Stimulated activated CD4-positive, alpha-beta T cell treated with anti-CD3 and anti-CD28 coated beads, Interleukin-1b, Interleukin-23, amount 100 ng/mL, for 48 hours (primary cell): ENCODE measurements around the gene TAF6L.
"Not testable (repeated sequence)": the region's sequence is repeated elsewhere in the genome, so short reads cannot be mapped to it uniquely, and the experiment has no call there.

ENCODE experiments used
- DNase-seq: peaks from one replicate; pipeline ENCODE4 v3.0.0-alpha.2; 2020

TAF6L gene, protein sequence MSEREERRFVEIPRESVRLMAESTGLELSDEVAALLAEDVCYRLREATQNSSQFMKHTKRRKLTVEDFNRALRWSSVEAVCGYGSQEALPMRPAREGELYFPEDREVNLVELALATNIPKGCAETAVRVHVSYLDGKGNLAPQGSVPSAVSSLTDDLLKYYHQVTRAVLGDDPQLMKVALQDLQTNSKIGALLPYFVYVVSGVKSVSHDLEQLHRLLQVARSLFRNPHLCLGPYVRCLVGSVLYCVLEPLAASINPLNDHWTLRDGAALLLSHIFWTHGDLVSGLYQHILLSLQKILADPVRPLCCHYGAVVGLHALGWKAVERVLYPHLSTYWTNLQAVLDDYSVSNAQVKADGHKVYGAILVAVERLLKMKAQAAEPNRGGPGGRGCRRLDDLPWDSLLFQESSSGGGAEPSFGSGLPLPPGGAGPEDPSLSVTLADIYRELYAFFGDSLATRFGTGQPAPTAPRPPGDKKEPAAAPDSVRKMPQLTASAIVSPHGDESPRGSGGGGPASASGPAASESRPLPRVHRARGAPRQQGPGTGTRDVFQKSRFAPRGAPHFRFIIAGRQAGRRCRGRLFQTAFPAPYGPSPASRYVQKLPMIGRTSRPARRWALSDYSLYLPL

DNA sequence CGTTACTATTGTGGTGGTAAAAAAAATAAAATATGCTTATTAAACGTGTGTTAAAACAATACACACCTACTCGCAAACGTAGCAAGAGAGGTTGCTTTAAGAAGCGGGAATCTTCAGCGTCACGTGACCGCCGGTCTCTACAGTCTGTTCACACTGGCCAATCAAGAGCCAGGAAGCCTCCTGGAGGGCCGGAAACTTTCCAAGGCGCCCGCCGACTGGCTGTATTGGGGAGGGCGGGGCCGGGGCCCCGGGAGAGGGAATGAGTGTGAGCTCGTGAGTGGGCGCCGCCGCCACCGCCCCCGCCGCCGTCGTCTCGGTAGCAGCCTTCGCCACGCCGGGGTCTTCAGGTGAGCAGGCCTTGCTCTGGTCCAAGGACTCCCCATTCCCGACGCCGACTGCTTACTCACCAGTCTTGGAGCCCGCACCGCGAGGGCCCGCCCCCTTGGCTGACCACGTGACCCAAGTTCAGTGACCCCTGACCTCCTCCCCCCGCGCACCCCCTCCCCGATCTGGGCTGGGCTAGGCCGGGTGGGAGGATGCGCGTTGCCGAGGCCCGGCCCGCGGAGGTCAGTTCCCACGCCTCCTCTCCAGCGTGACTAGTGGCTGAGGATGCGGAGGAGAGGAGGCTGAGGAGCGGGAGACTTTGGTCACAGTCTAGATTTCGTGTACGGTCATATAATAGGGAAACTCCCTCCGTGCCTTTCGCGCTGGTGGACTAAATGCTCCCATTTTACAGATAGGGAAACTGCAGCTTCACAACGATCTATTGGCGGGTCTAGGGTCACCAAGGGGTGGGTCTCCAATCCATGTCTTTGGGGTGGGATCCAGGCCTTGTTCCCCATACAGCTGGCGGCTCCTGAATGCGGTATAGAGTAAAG lies at the start of gene TAF6L:
TSS of gene TAF6L (plus strand) at position 253 of the 878 bp plus-strand sequence. CDS start 4,388 bp downstream, outside the sequence.
- peak; percentile 96 for DNase-seq

DNA sequence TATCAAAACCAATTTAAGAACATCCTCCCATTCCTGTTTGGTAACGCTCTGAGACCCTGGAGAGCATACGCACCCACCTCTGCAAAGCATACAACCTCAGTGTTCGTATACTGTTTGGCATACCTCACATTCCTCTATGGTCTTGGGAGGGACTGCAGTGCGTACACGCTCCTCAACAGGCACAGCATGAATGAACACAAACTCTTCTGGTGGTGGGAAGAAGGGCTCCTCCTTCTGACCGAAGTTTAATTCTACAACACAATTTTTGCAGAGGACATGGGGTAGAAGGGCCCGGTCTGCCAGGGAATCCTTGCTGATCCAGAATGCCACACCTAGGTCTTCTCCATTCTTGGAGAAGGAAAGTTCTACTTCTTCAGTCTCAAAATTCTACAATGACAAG lies 49.2 kb upstream of the TAF6L start:
- DNase-seq = no peak

DNA sequence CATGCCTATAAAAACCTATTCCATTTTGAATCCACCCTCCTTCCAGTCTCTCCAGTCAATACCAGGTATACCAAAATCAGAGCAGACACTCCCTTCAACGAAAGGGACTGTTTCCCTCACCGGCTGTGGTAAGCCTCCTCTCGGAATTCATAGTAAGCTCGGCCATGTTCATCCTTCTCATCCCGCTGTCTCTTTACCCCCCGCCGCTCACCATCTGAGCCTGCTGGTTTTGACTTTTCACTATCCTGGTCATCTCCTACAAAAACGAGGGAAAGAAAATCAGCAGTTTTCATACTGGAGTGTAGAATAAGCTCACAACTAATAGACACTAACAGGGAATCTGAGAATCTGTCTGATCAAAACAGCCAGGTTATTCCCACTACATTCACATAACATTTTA lies 47.0 kb upstream of the TAF6L start:
- no peak for DNase-seq

DNA sequence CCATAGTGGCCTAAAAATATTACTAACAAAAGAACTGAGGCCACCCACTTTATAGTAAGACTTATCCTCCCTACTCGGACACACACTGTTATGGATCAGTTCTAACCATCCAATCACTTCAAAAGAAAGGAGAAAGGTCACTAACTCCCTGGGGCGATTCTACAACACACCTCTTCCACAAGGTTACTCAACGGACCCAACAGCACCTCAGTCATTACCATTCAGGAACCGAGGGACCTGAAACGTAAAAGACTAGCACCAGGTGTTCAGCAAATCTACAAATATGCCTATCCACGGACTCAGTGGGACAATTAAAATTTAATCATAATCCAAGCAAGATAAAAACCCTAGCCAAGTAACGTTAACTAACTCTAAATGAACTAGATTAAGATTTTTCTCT lies 45.5 kb upstream of the TAF6L start:
- no peak for DNase-seq

DNA sequence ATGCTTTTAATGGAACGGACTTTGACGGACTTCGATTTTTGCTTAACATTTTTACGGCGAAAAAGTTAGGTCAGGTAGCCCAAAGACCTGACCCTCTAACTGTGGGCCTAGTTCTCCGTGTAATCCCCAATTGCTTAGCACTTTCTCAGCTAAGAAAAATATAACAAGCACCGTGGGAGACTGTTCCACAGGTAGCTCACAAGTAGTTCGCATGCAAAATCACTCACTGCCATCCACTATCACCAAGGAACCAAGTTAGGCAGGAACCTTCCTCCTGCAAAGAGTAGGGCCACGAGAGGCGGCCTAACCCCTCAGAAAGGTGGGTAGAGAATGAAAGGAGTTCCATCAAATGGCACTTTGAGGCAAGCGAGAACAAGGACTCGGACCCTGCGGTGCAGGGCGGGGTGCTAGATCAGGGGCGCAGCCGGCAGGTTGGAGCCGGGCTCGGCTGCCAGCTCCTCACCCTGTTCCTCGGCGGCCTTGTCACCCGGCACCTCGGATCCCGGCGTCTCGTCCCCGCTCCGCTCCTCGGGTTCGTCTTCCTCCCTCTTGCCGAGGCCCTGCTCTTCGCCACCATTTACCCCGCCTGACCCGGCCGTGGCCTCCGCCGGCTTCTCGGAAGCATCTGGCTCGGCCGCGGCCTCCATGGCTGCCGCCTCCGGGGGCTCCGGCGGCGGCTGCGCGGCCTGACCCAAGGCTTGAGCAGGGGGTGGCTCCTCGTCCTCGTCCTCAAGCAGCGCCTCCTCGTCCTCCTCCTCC lies 44.9 kb upstream of the TAF6L start:
- peak; percentile 13 for DNase-seq

DNA sequence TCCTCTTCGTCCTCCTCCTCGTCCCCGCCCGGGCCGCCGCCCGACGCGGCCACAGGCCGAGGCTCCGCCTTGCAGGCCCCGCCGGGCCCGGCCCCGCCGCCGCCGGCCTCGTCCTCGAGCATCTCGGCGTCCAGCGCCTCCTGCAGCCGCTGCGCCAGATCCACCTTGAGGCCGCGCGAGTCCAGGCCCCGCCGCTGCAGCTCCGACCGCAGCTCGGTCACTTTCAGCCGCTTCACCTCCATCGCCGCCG lies 44.4 kb upstream of the TAF6L start:
- no peak for DNase-seq

DNA sequence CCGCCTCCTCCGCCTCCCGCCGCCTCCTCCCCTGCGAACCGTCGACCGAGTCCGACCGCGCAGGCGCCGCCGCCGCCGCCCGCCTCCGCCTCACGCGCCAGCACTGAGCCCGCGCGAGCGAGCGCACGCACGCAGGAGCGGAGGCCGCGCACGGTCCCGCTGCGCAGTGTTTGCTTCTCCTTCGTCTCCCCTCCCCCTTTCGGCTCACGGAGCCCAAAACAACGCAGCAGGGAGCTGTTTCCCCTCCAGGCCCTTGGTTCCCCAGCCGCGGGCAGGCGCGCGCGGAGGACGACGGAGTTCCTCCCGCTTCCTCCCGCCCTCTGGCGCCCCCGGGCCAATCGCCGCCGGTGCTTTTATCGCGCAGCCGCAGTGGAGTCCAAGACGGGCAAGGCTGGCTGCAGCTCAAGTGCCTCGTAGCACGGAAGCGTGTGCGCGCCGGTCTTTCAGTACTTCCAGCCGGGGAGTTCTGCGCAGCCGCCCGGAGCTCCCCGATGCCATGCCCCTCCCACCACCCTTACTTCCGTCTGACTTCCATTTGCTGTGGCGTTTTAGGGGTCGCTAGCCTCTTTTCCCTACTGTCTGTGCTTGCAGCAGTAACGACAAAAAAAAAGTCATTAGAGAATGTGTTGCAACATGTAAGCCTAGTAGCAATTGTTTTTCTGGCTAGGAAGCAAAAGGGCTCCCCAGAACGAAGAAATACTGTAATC lies 43.9 kb upstream of the TAF6L start, which contains the start of gene HNRNPUL2:
TSS of gene HNRNPUL2 (minus strand) at position 293 of the 707 bp plus-strand sequence. CDS start 301 bp downstream, outside the sequence.
- DNase-seq = peak; percentile 99

DNA sequence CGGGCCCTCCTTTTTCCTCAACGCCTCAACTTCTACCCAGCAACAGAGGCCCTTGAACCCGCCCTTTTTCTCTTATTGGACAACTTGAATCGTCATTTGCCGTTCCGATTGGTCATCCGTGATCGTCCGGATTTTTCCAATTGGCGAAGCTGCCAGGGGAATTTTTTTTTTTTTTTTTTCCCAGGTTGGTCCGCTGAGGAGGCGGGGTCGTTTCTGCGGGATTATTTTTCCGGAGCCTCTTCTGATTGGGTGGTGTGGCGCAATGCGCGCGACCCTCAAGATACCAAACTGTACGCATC lies 43.4 kb upstream of the TAF6L start:
- peak; percentile 87 for DNase-seq

DNA sequence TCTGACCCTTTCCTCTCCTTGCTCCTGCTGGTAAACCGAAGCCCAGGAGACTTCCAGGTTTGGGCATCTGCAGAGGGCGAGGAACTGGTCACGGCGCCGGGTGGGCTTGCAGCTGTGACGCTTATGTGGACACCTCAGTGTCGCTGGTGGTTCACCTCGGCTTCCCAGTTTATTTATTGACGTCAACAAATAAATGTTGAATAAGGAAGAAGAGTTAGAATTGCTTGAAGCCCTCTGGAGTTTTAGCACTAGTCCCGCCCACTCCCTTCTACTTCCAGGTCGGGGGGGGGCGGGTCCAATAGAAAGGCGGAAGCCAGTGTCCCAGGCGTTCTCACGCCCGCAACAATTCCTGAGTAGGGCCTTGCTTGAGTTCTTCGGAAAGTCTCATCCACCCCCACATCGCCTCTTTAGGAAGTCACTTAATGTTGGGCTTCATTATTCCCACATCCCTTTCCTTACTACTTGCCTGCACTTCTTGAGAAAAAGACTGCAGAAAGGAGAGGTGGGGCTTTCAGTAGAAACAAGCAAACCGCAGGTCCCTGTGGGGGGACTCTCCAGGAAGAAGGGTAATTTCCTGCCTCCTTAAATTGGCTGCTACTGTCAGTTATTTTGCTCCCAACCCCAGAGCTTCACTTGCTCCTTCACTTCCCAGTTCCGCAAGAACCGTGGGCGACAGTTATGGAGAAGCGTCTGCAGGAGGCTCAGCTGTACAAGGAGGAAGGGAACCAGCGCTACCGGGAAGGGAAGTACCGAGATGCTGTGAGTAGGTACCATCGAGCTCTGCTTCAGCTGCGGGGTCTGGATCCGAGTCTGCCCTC lies 42.8 kb upstream of the TAF6L start, which contains the start of gene TTC9C:
TSS of gene TTC9C (plus strand) at position 316 of the 818 bp plus-strand sequence. CDS start at position 679, 363 bp downstream.
- peak; percentile 82 for DNase-seq

DNA sequence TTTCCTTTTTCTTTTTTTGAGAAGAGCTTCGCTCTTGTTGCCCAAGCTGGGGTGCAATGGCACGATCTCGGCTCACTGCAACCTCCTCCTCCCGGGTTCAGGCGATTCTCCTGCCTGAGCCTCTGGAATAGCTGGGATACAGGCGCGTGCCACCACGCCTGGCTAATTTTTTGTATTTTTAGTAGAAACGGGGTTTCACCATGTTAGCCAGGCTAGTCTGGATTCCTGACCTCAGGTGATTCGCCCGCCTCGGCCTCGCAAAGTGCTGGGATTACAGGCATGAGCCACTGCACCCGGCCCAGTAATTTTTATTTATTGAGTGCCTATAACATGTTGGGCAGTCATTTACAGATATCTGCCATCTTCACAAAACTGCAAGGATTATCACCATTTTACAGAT lies 41.1 kb upstream of the TAF6L start:
- not testable (repeated sequence) for DNase-seq

DNA sequence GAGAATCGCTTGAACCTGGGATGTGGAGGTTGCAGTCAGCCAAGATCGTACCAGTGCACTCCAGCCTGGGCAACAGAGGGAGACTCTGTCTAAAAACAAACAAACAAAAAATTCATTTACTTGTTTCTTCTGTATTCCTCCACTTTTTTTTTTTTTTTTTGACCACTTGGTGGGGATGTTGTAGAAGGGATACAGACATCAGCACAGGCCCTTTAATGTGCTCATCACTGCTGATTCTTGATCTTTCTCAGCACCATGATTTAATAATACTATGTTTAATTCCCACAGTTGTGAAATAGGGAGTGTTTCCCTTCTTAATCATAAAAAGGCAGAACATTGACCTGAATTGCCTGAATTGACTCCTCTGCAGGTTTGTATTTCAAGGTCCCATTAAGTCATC lies 38.4 kb upstream of the TAF6L start:
- no peak for DNase-seq

DNA sequence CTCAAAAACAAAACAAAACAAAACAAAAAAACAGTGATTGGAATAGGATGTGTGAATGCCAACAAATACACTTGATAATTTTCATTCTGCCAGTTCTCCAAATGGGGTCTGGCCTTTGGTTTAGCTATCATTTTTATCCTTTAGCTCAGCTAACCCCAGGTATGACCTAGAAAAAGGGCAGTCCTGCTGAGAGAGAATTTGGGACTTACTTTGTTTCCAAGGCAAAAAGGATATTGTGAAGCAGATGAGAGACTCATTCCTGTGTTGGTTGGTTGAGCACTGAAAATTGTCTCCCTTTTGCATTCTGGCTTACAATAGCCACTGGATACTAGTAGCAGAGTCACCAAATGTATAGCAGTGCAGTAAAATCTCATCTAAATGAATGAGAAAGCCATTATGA lies 34.0 kb upstream of the TAF6L start:
- no peak for DNase-seq

DNA sequence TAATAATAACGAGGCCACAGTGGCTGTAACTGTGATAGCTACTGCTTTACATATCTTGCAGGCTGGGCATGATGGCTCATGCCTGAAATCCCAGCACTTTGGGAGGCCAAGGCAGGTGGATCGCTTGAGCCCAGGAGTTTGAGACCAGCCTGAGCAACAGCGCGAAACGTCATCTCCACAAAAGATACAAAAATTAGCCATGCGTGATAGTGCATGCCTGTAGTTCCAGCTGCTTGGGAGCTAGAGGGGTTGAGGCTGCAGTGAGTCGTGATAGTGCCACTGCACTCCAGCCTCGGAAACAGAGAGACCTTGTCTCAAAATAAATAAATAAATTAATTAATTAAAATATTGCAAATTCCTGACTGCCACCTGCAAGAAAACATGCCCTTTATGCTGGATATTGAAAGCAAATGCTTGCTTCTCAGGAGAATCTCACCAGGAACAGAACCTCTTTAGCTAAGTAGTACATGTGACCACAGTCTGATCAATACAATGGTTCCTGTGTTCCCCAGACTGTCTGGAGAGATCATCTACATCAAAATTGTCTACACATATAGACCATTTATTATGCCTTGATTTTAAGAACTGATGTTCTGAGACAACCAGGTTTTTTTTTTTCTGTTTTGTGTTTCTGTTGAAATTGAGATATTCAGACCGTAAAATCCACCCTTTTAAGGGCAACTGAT lies 23.6 kb upstream of the TAF6L start:
- no peak for DNase-seq

DNA sequence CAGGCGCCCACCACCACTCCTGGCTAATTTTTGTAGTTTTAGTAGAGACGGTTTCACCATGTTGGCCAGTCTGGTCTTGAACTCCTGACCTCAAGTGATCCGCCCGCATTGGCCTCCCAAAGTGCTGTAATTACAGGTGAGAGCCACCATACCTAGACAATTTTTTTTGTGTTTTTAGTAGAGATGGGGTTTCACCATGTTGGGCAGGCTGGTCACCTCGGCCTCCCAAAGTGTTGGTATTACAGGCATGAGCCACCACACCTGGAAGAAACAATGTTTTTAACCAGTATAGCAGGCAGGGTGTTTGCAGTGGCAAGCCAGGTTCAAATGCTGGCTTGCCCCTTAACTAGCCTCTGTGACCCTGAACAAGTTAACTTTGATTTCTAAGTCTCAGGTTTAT lies 21.3 kb upstream of the TAF6L start:
- DNase-seq = not testable (repeated sequence)

DNA sequence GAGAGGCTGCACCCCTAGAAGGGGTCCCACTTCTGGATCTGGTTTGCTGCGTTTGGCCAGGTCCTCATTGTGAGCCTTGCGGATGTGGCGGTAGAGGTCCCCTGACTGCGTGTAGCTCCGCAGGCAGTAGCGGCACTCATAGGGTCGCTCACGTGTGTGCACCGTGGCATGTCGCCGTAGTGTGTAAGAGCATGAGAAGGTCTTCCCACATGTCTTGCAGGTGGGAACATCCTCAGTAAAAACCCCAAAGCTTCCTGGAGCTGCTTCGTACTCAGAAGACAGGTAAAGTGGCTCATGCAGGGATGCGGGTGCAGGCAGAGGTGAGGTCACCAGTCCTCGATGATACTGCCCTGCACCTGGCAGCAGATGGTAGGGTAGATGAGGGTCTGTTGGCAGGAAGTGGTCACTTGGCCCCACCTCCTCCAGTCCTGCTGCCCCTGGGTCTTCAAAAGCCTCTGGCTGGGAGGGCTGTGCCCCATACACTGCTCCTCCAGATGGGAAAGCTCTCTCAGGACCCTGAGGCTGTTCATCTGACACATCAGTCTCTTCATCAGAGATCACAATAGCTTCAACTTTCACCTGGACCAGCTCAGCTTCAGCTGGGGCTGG lies 18.9 kb upstream of the TAF6L start:
- no peak for DNase-seq

DNA sequence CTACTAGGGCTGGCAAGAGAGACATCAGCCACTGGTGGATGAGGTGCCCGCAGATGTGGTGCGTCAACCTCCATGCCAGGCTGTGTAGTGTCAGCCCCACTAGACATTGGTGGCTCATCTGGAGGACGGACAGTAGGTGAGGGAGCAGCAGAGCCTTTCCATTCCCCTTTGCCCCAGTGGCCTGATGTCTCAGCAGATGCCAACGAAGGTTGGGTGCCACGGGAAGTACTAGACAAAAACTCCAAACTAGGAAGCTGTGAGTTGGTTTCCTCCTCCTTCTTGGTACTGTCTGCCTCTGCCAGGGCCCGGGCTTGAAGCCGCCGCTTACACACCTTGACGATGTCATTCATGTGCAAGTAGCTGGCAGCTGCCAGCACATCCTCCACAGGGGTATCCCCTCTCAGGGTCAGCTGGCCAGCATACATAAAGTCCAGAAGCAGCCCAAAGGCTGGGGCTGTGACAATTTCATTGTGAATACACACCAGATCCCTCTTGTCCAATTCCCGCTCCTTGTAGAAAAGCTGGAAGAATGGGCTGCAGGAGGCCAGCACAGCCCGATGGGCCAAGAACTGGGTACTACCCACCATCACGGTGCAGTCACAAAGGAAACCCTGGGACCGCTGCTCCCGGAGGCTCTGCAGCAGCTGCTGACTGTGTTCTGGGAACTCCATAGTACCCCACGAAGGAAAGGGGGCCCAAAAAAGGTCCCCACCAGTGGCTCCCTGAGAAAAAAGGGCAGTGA lies 18.0 kb upstream of the TAF6L start:
- DNase-seq = no peak

DNA sequence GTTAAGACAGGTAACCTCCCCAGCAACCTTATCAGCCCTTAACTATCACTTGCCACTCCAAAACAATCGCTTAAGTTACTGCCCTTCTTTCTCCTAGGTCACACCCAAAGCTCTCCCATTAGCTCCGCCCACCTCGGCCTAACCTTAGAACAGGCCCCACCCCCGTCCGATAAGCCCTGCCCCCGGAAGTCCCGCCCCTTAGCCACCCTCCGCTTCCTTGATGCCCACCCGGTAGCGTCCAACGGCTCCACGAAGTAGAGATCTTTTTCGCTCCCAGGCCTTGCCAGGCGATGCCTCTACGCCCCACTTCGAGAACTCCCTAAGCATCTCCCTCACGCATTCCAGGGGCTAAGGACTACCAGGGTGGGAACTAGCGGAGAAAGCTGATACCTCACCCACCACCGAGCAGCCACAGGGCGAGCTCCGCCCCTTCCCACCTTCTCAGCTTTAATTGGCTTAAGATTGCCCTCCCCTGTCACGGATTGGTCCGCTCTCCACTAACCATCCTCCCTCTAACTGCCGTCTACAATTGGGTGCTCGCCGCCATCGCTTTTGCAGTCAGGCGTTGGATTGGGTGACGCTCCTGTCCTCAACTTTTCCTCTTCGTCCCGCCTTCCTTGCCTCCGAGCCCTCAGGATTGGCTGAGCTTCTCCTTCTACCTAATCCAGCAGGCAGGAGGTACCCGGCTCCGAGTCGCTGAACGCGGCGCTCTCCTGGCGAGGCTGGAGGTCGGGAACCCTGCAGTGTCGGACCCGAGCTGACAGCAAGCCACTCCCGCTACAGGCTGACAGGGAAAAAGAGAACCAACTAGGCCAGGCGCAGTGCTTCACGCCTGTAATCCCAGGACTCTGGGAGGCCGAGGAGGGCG lies 17.2 kb upstream of the TAF6L start, which contains the start of gene ZBTB3:
TSS of gene ZBTB3 (minus strand) at position 425 of the 868 bp plus-strand sequence. CDS start 496 bp downstream, outside the sequence.
- peak; percentile 98 for DNase-seq

DNA sequence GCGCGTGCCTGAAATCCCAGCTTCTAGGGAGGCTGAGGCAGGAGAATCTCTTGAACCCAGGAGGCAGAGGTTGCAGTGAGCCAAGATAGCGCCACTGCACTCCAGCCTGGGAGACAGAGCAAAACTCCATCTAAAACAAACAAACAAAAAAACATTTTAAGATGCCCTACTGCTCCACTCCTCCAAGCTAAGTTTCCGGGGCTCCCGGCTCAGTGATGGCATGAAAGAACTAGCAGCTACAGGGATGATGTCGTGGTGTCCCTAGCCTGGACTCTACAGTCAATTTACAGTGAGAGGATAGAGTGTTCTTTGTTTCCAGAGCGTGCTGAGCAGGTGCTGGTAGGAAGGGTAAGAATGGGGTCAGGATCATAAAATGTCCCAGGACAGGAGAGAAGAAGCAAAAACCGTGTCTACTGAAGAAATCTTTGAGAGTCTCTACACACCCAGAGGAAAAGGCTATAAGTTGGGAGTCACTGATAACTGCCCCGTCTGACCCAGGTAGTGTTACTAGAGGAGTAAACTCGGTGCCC lies 16.0 kb upstream of the TAF6L start:
- DNase-seq = no peak
